ENCODE results near the gene TEAD1.

DNA sequence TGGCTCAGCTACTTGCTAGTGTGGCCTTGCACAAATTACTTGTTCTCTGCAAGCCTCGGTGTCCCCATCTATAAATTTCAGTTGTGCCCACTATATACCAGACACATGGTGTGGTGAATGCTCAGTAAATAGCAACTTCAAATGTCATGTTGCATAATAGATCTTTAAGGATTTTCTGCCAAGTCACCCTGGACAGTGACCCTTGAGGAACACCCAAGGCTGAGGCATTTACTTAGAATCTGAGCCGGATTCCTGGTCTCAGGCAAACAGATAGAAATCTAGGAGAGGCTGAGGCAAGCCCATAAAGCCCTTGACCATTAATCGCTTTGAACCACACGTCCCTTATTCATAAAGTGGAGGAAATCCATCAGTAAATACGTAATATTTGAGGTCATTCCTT is 9.7 kb downstream of the TEAD1 start:
- TF ChIP-seq, protein P1, sequence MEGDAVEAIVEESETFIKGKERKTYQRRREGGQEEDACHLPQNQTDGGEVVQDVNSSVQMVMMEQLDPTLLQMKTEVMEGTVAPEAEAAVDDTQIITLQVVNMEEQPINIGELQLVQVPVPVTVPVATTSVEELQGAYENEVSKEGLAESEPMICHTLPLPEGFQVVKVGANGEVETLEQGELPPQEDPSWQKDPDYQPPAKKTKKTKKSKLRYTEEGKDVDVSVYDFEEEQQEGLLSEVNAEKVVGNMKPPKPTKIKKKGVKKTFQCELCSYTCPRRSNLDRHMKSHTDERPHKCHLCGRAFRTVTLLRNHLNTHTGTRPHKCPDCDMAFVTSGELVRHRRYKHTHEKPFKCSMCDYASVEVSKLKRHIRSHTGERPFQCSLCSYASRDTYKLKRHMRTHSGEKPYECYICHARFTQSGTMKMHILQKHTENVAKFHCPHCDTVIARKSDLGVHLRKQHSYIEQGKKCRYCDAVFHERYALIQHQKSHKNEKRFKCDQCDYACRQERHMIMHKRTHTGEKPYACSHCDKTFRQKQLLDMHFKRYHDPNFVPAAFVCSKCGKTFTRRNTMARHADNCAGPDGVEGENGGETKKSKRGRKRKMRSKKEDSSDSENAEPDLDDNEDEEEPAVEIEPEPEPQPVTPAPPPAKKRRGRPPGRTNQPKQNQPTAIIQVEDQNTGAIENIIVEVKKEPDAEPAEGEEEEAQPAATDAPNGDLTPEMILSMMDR (IDR thresholded peaks at IDR 0.05; ENCODE audit: insufficient read depth, low read length): no peak
- no peak for TF ChIP-seq POLR2AphosphoS5 (IDR thresholded peaks at IDR 0.05; ENCODE audit: low read depth)
- TF ChIP-seq SPI1 (IDR thresholded peaks at IDR 0.05; ENCODE audit: borderline replicate concordance, low read depth): no peak
